Brain microvascular endothelial cell (primary cell): ENCODE results near the gene MFRP.

Experiments
- DNase-seq: peaks from one replicate; pipeline ENCODE4 v3.0.0-alpha.2; 2020
- H3K27ac ChIP-seq: fragments of 250-450 bp; sonication (Bioruptor Pico); 2 replicates; pipeline ENCODE4 v1.5.1; 2020; ENCODE audit warnings: mild to moderate bottlenecking, moderate library complexity
- H3K27me3 ChIP-seq: fragments of 250-450 bp; sonication (Bioruptor Pico); replicated peaks from 2 replicates; pipeline ENCODE4 v1.5.1; 2020; ENCODE audit warnings: mild to moderate bottlenecking
- H3K36me3 ChIP-seq: fragments of 250-450 bp; sonication (Bioruptor Pico); replicated peaks from 2 replicates; pipeline ENCODE4 v1.5.1; 2020; ENCODE audit warnings: mild to moderate bottlenecking
- H3K4me3 ChIP-seq: 2 replicates; pipeline ENCODE4 v1.5.1; 2011; ENCODE audit warnings: low read depth, mild to moderate bottlenecking, control low read depth, low read length, moderate library complexity
- CTCF ChIP-seq: IDR thresholded peaks from 2 replicates; pipeline ENCODE4 v1.5.1; 2011; ENCODE audit warnings: low read depth, mild to moderate bottlenecking, moderate library complexity, low read length, control low read depth, inconsistent platforms; ENCODE audit errors: missing control alignments
- in situ Hi-C: cut with HindIII; loops from 2 replicates; pipeline ENCODE4 v1.10.0; 2017; ENCODE audit warnings: low sequenced_read_pairs, low pct_ligation_motif_present

MFRP gene

GRCh38 chr11:119305556-119306372, 40.7 kb downstream of the MFRP start:
- DNase-seq, result no peak
- TF ChIP-seq CTCF, result no peak
- in situ Hi-C loops, result no loop called here
- Histone ChIP-seq H3K27me3 (no peaks in the 10 kb centered on the region), H3K4me3 (no peak overlapping the region), H3K27ac (no peak overlapping the region), H3K36me3 (peaks cover 18% of the 10 kb centered on the region)

- H3K4me3 ChIP-seq, result no peak overlapping the region
- TF ChIP-seq CTCF, result no peak
- DNase-seq, result no peak
- in situ Hi-C loops, result no loop called here
- no peaks in the 10 kb centered on the region for H3K27me3 ChIP-seq
- peaks cover 33% of the 10 kb centered on the region for H3K36me3 ChIP-seq
- no peak overlapping the region for H3K27ac ChIP-seq
These were observed 43.2 kb downstream of the MFRP start for GRCh38 chr11:119303227-119303718.

- Histone ChIP-seq H3K27ac (no peak overlapping the region), H3K36me3 (peaks cover 45% of the 10 kb centered on the region), H3K4me3 (no peak overlapping the region), H3K27me3 (no peaks in the 10 kb centered on the region)
- no peak for DNase-seq
- in situ Hi-C loops, result no loop called here
- no peak for TF ChIP-seq CTCF
These were observed 46.1 kb downstream of the MFRP start for GRCh38 chr11:119300198-119300964.

GRCh38 chr11:119299416-119299815, 47.1 kb downstream of the MFRP start:
- H3K27ac ChIP-seq, result no peak overlapping the region
- H3K36me3 ChIP-seq, result peaks cover 45% of the 10 kb centered on the region
- no peak for DNase-seq
- TF ChIP-seq CTCF, result no peak
- no peak overlapping the region for H3K4me3 ChIP-seq
- no peaks in the 10 kb centered on the region for H3K27me3 ChIP-seq
- in situ Hi-C loops, result no loop called here

- no peak for TF ChIP-seq CTCF
- in situ Hi-C loops, result no loop called here
- peaks cover 42% of the 10 kb centered on the region for H3K36me3 ChIP-seq
- H3K27me3 ChIP-seq, result no peaks in the 10 kb centered on the region
- H3K27ac ChIP-seq, result no peak overlapping the region
- H3K4me3 ChIP-seq, result no peak overlapping the region
- no peak for DNase-seq
These were observed 47.8 kb downstream of the MFRP start for GRCh38 chr11:119298726-119299125.
